ENCODE measurements around the gene B3GNT4.
A peak's percentile ranks its signal among the peaks of the same experiment; 100 is the strongest.

Gene B3GNT4

DNA sequence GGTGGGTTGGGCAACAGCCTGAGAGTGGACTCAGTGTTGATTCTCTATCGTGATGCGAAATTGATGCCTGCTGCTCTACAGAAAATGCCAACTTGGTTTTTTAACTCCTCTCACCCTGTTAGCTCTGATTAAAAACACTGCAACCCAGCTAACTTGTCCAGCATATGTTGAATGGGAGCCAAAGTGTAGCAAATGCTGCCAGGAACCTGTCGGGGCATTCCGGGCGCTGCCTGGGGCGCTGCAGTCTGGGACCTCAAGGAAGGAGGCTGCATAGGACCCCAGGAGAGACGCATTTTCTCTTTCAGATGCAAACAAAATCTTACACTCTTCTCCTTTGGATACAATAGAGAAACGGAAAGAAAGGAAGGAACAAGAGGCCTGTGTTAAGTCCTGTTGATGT lies 3.9 kb downstream of the B3GNT4 start:
- no peak for ATAC-seq
- TF ChIP-seq TSHZ2 (CRISPR knock-in tag; IDR thresholded peaks at IDR 0.05): no peak
- no peak for TF ChIP-seq GLIS3 (CRISPR knock-in tag; IDR thresholded peaks at IDR 0.05)
- no peak for TF ChIP-seq RARB (CRISPR knock-in tag; IDR thresholded peaks at IDR 0.05)

DNA sequence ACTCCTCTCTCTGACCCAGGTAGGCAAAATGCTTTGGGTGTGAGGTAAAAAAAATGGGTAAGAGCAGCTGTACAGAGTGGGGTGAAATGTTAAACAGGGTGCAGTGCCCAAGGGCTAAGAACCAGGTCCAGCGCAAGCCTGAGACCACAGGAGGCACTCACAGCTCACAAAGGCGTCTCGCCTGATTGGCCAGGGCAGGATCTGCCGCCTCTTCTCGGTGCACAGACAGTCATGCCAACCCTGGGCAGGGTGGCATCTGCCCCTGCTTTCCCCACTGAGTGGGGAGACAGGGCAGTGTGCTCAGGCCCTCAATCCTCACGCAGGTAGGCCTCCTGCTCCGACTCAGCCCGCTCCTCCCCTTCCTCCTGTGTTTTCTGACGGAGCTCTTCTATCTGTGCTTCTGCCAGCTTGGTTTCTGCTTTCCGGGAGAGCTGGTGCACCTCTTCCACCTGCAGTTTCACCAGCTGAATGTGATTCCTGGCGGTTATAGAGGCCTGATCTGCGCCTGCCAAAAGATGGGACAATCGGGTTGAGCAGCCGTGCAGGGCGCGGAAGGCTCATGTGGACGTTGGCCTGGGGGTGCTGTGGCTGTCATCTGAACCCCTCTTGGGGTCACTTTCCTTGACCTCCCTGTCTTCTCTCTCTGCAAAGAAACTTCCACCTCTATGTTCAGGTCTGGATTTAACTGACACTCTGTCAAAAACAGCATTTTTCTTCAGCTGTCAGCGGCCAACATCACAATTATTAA lies 4.7 kb downstream of the B3GNT4 start:
- ATAC-seq: no peak
- TF ChIP-seq TCF4 (CRISPR knock-in tag; IDR thresholded peaks at IDR 0.05; ENCODE audit: borderline replicate concordance): no peak
- TF ChIP-seq ARNTL (CRISPR knock-in tag; IDR thresholded peaks at IDR 0.05; ENCODE audit: borderline replicate concordance, low read depth): no peak
- no peak for TF ChIP-seq TSHZ2 (CRISPR knock-in tag; IDR thresholded peaks at IDR 0.05)
- TF ChIP-seq CSDC2 (CRISPR knock-in tag; IDR thresholded peaks at IDR 0.05): no peak
- no peak for TF ChIP-seq ZC3H10 (CRISPR knock-in tag; IDR thresholded peaks at IDR 0.05)
- no peak for TF ChIP-seq ESRRG (CRISPR knock-in tag; IDR thresholded peaks at IDR 0.05)
- TF ChIP-seq, protein P1, sequence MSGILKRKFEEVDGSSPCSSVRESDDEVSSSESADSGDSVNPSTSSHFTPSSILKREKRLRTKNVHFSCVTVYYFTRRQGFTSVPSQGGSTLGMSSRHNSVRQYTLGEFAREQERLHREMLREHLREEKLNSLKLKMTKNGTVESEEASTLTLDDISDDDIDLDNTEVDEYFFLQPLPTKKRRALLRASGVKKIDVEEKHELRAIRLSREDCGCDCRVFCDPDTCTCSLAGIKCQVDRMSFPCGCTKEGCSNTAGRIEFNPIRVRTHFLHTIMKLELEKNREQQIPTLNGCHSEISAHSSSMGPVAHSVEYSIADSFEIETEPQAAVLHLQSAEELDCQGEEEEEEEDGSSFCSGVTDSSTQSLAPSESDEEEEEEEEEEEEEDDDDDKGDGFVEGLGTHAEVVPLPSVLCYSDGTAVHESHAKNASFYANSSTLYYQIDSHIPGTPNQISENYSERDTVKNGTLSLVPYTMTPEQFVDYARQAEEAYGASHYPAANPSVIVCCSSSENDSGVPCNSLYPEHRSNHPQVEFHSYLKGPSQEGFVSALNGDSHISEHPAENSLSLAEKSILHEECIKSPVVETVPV (CRISPR knock-in tag; IDR thresholded peaks at IDR 0.05): no peak
- no peak for TF ChIP-seq RARB (CRISPR knock-in tag; IDR thresholded peaks at IDR 0.05)
- no peak for TF ChIP-seq TOX (CRISPR knock-in tag; IDR thresholded peaks at IDR 0.05; ENCODE audit: borderline replicate concordance)

DNA sequence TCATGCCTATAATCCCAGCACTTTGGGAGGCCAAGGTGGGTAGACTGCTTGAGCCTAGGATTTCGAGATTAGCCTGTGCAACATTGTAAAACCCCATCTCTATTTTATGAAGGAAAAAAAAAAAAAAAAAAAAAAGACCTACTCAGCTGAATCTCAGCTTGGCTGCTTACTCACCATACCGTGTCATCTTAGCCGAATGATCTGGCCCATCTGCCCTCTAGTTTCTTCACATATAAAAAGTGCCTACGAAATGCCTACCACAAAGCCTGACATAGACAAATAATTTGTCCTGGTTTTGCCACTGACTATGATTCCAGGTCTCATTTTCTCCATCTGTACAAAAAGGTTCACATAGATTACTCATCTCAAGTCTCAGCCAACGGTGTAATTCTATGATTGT lies 12.3 kb downstream of the B3GNT4 start:
- TF ChIP-seq, protein P1 (CRISPR knock-in tag; IDR thresholded peaks at IDR 0.05): no peak
- ATAC-seq: no peak

- TF ChIP-seq RARB (CRISPR knock-in tag; IDR thresholded peaks at IDR 0.05): no peak
- peak; percentile 95 for TF ChIP-seq ISL1 (CRISPR knock-in tag; IDR thresholded peaks at IDR 0.05)
- no peak for ATAC-seq
Observed at GRCh38 chr12:122216445-122216844, 12.9 kb downstream of the B3GNT4 start.

- ATAC-seq: peak; percentile 94
- TF ChIP-seq ZFP3 (CRISPR knock-in tag; IDR thresholded peaks at IDR 0.05) (no peak), CREB5 (CRISPR knock-in tag; IDR thresholded peaks at IDR 0.05; ENCODE audit: low read depth) (no peak), POU6F1 (CRISPR knock-in tag; IDR thresholded peaks at IDR 0.05; ENCODE audit: borderline replicate concordance, low read depth) (no peak), RARB (CRISPR knock-in tag; IDR thresholded peaks at IDR 0.05) (no peak), CSDC2 (CRISPR knock-in tag; IDR thresholded peaks at IDR 0.05) (no peak; the same call in 1 of the 2 replicates), GLIS3 (CRISPR knock-in tag; IDR thresholded peaks at IDR 0.05) (0 out of 2 replicates have a peak, but pooled peaks have one; percentile 31)
- TF ChIP-seq, protein P1 (CRISPR knock-in tag; IDR thresholded peaks at IDR 0.05): 0 out of 2 replicates have a peak, but pooled peaks have one; percentile 42
Observed at GRCh38 chr12:122225683-122226365, 22.3 kb downstream of the B3GNT4 start, which contains the start of gene DIABLO. Gene DIABLO (minus strand): TSS chr12:122226052. CDS start chr12:122226014, 38 bp downstream.
